Lower lobe of right lung (tissue), 2 donors: ENCODE results near the gene USP11. TPM values are rescaled to one million over a fixed set of nuclear protein-coding genes. Genes with fewer than 3 reads are reported as not detected.

Source experiments
- ATAC-seq, 2 donors: fragments of 200-7000 bp; cut with Tn5 transposase; one replicate each; pipeline ENCODE4 v1.9.1; 2020 to 2022; ENCODE audit warnings: mild to moderate bottlenecking in 2 of 2, moderate library complexity in 2 of 2
- DNase-seq: peaks from one replicate; pipeline ENCODE4 v3.0.0-alpha.2; 2020
- H3K27ac ChIP-seq: fragments of 200-600 bp; one replicate; pipeline ENCODE4 v1.8.0; 2022
- H3K27me3 ChIP-seq: fragments of 200-600 bp; one replicate; pipeline ENCODE4 v1.8.0; 2022; ENCODE audit warnings: low read depth
- H3K36me3 ChIP-seq: fragments of 200-600 bp; one replicate; pipeline ENCODE4 v1.8.0; 2022; ENCODE audit warnings: mild to moderate bottlenecking
- H3K4me1 ChIP-seq: fragments of 200-600 bp; one replicate; pipeline ENCODE4 v1.8.0; 2022
- H3K4me3 ChIP-seq: fragments of 200-600 bp; one replicate; pipeline ENCODE4 v1.8.0; 2022; ENCODE audit warnings: mild to moderate bottlenecking
- H3K9me3 ChIP-seq: fragments of 200-600 bp; one replicate; pipeline ENCODE4 v1.8.0; 2022
- CTCF ChIP-seq: fragments of 200-600 bp; IDR thresholded peaks from one replicate; pipeline ENCODE4 v1.8.0; 2022; ENCODE audit warnings: antibody characterized with exemption, mild to moderate bottlenecking
- intact Hi-C: fragments of 100-400 bp; cut with DNase I; formaldehyde crosslinking; loops from one replicate; pipeline ENCODE4 v1.11.0; 2022
- long read RNA-seq: library from polyadenylated mRNA; unstranded; transcript quantifications from one replicate; pipeline ENCODE4 v2.0.0, GENCODE V29; 2021
- total RNA-seq: library from RNA; stranded (reverse); fragmentation: NEBNext Ultra II Directional; extraction: Animal tissue kit (Norgen Biotek cat#: 25700); gene quantifications from one replicate; pipeline ENCODE4 v1.2.1, GENCODE V29; 2021
- donor health status: DM: no; HTN: yes; CAD: no; lungs with severe emphysema.

Gene USP11
- total RNA-seq = 52.9 TPM
- long read RNA-seq, transcript USP11-204 (21 exons, 3,515 nt) = major isoform, 39 of 96 reads
- long read RNA-seq, partial matches to known transcripts = 32 of 96 reads
- long read RNA-seq, other reads (novel, unspliced or antisense) = 25 of 96 reads

DNA sequence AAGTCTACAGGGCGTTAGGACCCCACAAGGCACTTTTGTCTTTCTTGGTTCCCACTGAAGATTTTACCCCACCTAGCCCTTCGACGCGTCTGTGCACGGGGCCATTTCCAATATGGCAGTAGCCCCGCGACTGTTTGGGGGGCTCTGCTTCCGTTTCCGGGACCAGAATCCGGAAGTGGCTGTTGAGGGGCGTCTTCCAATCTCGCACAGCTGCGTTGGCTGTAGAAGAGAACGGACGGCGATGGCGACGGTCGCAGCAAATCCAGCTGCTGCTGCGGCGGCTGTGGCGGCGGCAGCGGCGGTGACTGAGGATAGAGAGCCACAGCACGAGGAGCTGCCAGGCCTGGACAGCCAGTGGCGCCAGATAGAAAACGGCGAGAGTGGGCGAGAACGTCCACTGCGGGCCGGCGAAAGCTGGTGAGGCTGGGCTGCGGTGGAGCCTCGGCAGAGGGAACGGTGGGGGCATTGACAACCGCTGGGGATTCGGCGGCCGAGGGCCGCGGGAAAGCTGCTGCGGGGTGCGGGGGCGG lies at the start of gene USP11:
Gene USP11, plus strand, starts transcription at position 207 of the 530 bp plus-strand sequence. Its CDS starts 35 bp downstream, at position 242.
- H3K4me3 ChIP-seq = peak within 1 kb of the TSS; percentile 60
- no peaks in the 10 kb centered on the region for H3K9me3 ChIP-seq
- no peak for TF ChIP-seq CTCF
- peaks cover 16% of the 10 kb centered on the region for H3K4me1 ChIP-seq
- intact Hi-C loops = no loop called here
- peak within 1 kb of the TSS; percentile 96 for H3K27ac ChIP-seq
- ATAC-seq (peak; percentile 39 to 66), DNase-seq (no peak)
- no peaks in the 10 kb centered on the region for H3K27me3 ChIP-seq
- H3K36me3 ChIP-seq = peaks cover 10% of the 10 kb centered on the region

- H3K27ac ChIP-seq = no peak overlapping the region
- ATAC-seq (no peak), DNase-seq (no peak)
- H3K4me3 ChIP-seq = no peak overlapping the region
- intact Hi-C loops = no loop called here
- TF ChIP-seq CTCF = no peak
- H3K9me3 ChIP-seq = no peaks in the 10 kb centered on the region
- H3K4me1 ChIP-seq = no peaks in the 10 kb centered on the region
- peaks cover 73% of the 10 kb centered on the region for H3K36me3 ChIP-seq
- no peaks in the 10 kb centered on the region for H3K27me3 ChIP-seq
Observed at GRCh38 chrX:47184486-47184885, 48.3 kb upstream of the USP11 start.

DNA sequence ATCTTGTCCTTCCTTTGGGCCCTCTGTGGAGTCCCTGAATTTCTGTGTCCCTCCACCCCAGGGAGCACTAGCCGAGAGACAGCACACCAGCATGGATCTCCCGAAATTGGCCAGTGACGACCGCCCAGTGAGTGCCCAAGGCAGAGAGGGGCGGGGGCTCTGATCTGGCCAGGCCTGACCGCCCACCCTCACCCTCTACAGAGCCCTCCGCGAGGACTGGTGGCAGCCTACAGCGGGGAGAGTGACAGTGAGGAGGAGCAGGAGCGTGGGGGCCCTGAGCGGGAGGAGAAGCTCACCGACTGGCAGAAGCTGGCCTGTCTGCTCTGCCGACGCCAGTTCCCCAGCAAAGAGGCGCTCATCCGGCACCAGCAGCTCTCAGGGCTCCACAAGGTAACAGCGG lies 47.6 kb upstream of the USP11 start:
- H3K36me3 ChIP-seq = peaks cover 66% of the 10 kb centered on the region
- DNase-seq (no peak), ATAC-seq (no peak)
- no peak overlapping the region for H3K27ac ChIP-seq
- H3K4me3 ChIP-seq = no peak overlapping the region
- intact Hi-C loops = no loop called here
- H3K4me1 ChIP-seq = no peaks in the 10 kb centered on the region
- H3K27me3 ChIP-seq = no peaks in the 10 kb centered on the region
- no peak for TF ChIP-seq CTCF
- no peaks in the 10 kb centered on the region for H3K9me3 ChIP-seq

DNA sequence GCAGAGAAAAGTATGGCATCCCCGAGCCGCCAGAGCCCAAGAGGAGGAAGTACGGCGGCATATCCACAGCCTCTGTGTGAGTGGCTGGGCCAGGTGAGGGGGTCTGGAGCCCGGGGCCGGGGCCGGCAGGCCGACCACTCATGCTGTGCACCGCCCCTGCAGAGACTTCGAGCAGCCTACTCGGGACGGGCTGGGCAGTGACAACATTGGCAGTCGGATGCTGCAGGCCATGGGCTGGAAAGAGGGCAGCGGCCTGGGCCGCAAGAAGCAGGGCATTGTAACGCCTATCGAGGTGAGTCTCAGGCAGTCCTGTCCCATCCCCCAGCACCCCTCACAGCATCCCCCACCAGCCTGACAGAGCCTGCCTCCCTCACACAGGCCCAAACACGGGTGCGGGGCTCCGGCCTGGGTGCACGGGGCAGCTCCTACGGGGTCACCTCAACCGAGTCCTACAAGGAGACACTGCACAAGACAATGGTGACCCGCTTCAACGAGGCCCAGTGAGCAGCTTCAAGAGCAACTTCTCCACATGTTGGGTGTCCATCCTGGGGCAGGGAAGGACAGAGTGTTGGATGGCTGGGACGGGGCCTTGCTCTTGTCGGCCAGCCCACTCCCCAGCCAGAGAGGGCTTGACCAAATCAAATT lies 46.6 kb upstream of the USP11 start:
- H3K4me1 ChIP-seq = no peaks in the 10 kb centered on the region
- no peak for TF ChIP-seq CTCF
- no peak for DNase-seq
- ATAC-seq = no peak
- no peaks in the 10 kb centered on the region for H3K9me3 ChIP-seq
- H3K27ac ChIP-seq = no peak overlapping the region
- intact Hi-C loops = no loop called here
- no peak overlapping the region for H3K4me3 ChIP-seq
- H3K27me3 ChIP-seq = no peaks in the 10 kb centered on the region
- peaks cover 56% of the 10 kb centered on the region for H3K36me3 ChIP-seq

DNA sequence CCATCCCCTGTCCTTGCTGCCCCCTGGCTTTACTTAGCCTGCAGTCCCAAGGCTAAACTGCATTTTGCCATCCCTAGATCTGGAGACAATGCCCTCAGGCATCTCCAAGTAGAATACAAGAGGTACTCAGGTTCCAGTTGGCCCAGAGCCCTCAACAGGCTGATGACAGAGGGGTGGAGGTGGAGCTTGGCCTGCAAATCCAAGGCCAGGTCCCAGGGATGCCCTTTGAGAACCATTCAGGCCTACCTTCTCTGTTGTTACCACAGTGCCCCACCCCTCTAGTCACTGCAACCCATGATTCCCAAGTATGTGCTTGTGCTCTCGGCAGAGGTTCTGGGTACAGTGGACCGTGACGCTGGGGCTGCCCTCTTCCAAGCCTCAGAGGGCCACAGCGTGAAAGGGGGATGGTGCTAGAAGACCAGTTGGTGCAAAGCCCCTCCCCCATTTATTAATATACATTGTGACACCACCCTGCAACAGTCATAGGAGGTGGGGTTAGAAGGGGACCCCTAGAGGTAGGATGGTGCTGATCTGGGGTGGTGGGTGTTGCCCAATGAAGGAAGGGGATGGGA lies 45.6 kb upstream of the USP11 start:
- TF ChIP-seq CTCF = no peak
- Histone ChIP-seq H3K36me3 (peaks cover 46% of the 10 kb centered on the region), H3K27ac (no peak overlapping the region), H3K4me3 (no peak overlapping the region), H3K27me3 (no peaks in the 10 kb centered on the region), H3K4me1 (no peaks in the 10 kb centered on the region), H3K9me3 (no peaks in the 10 kb centered on the region)
- DNase-seq = no peak
- no peak for ATAC-seq
- intact Hi-C loops = no loop called here
